ENCODE data around the gene HAPSTR1. TPM values are rescaled to one million over a fixed set of nuclear protein-coding genes. Genes with fewer than 3 reads are reported as not detected.
A peak's percentile ranks its signal among the peaks of the same experiment; 100 is the strongest.

Gene HAPSTR1
- total and polyA plus RNA-seq, 8 donors = 6.0 to 35.5 (median 21.1) TPM

DNA sequence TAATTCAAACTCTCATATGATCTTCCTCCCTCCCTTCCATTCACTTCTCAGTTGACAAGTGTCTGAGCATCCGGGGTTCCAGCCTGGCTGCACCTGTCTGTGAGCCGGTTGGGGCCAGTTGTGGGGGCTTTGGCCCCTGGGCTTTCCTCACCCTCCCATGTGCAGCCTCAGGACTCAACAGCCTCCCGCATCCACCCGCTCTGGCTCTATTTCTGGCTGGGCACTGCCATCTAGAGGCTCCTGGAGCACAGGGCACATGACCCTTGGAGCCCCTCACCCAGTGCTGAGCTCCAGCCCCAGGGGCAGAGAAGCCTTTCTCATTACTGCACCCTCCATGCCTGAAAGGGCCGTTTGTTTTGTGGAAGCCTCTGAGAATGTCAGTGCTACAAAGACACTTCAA lies 43.3 kb downstream of the HAPSTR1 start:
- no peaks in the 10 kb centered on the region for H3K27me3 ChIP-seq
- WGBS, 2 donors = 25 to 27% methylated on average over 5 of the region's 5 CpGs
- DNase-seq (peak in 4 of 6 donors; percentile 28 to 74 (median 42)), ATAC-seq (peak; percentile 62 to 88 (median 80)), FAIRE-seq (no peak)
- H3K9me3 ChIP-seq = no peaks in the 10 kb centered on the region
- H3K27ac ChIP-seq = no peak overlapping the region
- H3K4me1 ChIP-seq = peaks cover 0 to 5% (median 0%) of the 10 kb centered on the region in 3 donors
- no peaks in the 10 kb centered on the region for H3K36me3 ChIP-seq
- TF ChIP-seq, protein P1, sequence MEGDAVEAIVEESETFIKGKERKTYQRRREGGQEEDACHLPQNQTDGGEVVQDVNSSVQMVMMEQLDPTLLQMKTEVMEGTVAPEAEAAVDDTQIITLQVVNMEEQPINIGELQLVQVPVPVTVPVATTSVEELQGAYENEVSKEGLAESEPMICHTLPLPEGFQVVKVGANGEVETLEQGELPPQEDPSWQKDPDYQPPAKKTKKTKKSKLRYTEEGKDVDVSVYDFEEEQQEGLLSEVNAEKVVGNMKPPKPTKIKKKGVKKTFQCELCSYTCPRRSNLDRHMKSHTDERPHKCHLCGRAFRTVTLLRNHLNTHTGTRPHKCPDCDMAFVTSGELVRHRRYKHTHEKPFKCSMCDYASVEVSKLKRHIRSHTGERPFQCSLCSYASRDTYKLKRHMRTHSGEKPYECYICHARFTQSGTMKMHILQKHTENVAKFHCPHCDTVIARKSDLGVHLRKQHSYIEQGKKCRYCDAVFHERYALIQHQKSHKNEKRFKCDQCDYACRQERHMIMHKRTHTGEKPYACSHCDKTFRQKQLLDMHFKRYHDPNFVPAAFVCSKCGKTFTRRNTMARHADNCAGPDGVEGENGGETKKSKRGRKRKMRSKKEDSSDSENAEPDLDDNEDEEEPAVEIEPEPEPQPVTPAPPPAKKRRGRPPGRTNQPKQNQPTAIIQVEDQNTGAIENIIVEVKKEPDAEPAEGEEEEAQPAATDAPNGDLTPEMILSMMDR (IDR thresholded peaks at IDR 0.05) = peak in 3 of 4 donors; percentile 12 to 36 (median 27)
- intact Hi-C loops (cut with DNase I) = no loop called here
- H3K4me3 ChIP-seq = no peak overlapping the region

DNA sequence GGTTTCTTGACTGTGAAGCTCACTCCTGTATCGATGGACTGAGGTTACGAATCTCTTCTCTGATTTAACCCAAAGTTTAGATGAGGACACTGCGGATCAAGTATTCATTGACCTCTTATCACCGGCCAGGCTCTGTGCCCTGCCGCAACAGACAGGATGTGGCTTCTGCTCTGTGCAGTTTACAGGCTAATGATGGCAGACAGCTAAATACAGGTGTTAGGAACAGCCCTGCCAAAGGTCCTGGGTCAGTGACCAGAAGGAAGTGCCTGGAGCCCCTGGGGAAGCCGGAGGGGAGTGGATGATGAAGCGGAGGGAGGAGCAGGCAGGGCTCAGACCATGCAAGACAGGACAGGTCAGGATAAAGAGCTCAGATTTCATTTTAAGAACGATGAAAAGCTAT lies 44.4 kb downstream of the HAPSTR1 start:
- Histone ChIP-seq H3K4me3 (no peak overlapping the region), H3K27ac (no peak overlapping the region), H3K27me3 (no peaks in the 10 kb centered on the region), H3K36me3 (no peaks in the 10 kb centered on the region), H3K4me1 (peaks cover 0 to 5% (median 0%) of the 10 kb centered on the region in 3 donors), H3K9me3 (no peaks in the 10 kb centered on the region)
- TF ChIP-seq, protein P1 (IDR thresholded peaks at IDR 0.05) = no peak
- DNase-seq = peak in 1 of 6 donors; percentile 30
- intact Hi-C loops (cut with DNase I) = no loop called here
- 67 to 68% methylated on average over 8 of the region's 8 CpGs for WGBS, 2 donors
- no peak for ATAC-seq
- FAIRE-seq = no peak

DNA sequence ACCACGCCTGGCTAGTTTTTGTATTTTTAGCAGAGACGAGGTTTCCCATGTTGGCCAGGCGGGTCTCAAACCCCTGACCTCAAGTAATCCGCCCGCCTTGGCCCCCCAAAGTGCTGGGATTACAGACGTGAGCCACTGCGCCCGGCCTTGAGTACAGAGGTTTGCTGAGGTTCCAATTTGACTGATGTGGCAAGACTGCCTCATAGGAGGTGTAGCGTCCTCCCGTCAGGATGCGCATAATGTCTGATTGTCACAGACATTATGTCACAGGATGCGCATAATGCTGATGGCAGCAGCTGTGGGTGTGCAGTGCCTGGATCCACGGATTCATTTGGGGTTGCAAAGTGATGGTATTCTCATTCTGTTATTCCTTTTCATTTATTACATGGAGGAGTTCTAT lies 45.2 kb downstream of the HAPSTR1 start:
- no peak for FAIRE-seq
- no peak for ATAC-seq
- intact Hi-C loops (cut with DNase I) = no loop called here

DNA sequence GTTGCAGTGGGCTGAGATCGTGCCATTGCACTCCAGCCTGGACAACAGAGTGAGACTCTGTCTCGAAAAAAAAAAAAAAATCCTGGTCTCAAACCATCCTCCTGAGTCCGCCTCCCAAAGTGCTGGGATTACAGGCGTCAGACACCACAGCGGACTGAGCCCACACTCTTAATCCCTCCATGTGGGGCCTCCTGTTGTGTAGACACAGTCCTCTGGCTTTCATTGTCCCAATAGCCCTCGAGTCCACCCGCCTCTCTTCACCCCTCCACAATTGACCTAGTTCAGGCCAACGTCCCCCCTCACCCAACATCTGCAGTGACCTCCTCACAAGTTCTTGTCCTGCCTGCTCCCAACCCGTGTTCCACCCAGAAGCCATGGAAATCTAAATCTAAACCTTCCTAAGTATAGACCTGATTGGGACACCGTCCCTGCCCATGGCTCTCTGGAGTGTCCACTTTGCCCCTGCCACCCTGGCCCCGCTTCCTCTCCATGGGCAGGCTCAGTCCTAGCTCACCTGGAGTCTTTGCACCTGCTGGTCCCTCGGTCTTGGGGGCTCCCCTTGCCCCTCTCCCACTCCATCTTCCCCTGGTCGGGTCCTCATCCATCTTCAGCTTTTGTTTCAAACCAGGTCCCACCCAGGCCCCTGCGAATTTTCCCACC lies 46.7 kb downstream of the HAPSTR1 start:
- no peak overlapping the region for H3K4me3 ChIP-seq
- WGBS, 2 donors = 64 to 72% methylated on average over 14 of the region's 14 CpGs
- H3K4me1 ChIP-seq = peaks cover 0 to 5% (median 0%) of the 10 kb centered on the region in 3 donors
- peak in 2 of 6 donors; percentile 38 to 41 for DNase-seq
- intact Hi-C loops (cut with DNase I) = no loop called here
- FAIRE-seq = no peak
- no peaks in the 10 kb centered on the region for H3K9me3 ChIP-seq
- no peaks in the 10 kb centered on the region for H3K27me3 ChIP-seq
- no peak overlapping the region for H3K27ac ChIP-seq
- H3K36me3 ChIP-seq = no peaks in the 10 kb centered on the region
- TF ChIP-seq, protein P1 (IDR thresholded peaks at IDR 0.05) = no peak
- ATAC-seq = no peak

More for the DNA sequence above, 45.2 kb downstream of the HAPSTR1 start:
- H3K9me3 ChIP-seq = no peaks in the 10 kb centered on the region
- TF ChIP-seq, protein P1 (IDR thresholded peaks at IDR 0.05) = no peak
- no peaks in the 10 kb centered on the region for H3K36me3 ChIP-seq
- H3K4me1 ChIP-seq = peaks cover 0 to 5% (median 0%) of the 10 kb centered on the region in 3 donors
- H3K27me3 ChIP-seq = no peaks in the 10 kb centered on the region
- 72 to 83% methylated on average over 13 of the region's 13 CpGs for WGBS, 2 donors
- DNase-seq = peak in 1 of 6 donors; percentile 16
- no peak overlapping the region for H3K4me3 ChIP-seq
- H3K27ac ChIP-seq = no peak overlapping the region

All from pancreas (tissue), 10 donors.